K562 (cell line): Measurements from ENCODE around the gene CCR6. TPM values are rescaled to one million over a fixed set of nuclear protein-coding genes. Genes with fewer than 3 reads are reported as not detected.

Experiments
- ATAC-seq: fragments of 200-7000 bp; cut with Tn5 transposase; 3 replicates; pipeline ENCODE4 v1.9.1; 2020; ENCODE audit warnings: moderate library complexity
- BruUV-seq: library from RNA; stranded (reverse); fragments of 400-500 nt; replicated peaks from 2 replicates; lab custom pipeline; 2021; lab: Mats Ljungman, UMichigan
- CTCF ChIA-PET: fragments of 300-600 bp; formaldehyde crosslinking; extraction: SDS; loops from one replicate; lab custom pipeline; 2021; ENCODE audit warnings: low intra/inter-chr PET ratio; lab: Yijun Ruan, JAX
- POLR2A ChIA-PET: fragments of 300-600, 350-650 bp; sonication (Branson Sonifier 250); formaldehyde crosslinking; extraction: SDS; loops from one replicate; lab custom pipeline; 2021; ENCODE audit warnings: antibody characterized with exemption, inconsistent platforms; lab: Yijun Ruan, JAX
- DNase-seq, 4 experiments: peaks; one replicate each; pipeline versions ENCODE4 v3.0.0 to v3.0.0-alpha.2; 2011 to 2018; ENCODE audit warnings: low spot score in 3 of 4, mixed read lengths in 3 of 4; ENCODE audit errors: extremely low read depth in 1 of 4
- FAIRE-seq: peaks from 2 replicates; lab custom pipeline; 2011; peaks lifted over from hg19 to GRCh38; lab: Jason Lieb, UNC
- H2AFZ ChIP-seq: 2 replicates; pipeline ENCODE4 v1.6.0; 2011; ENCODE audit warnings: low read depth, low read length, control low read depth, inconsistent platforms
- H3K27ac ChIP-seq: fragments of 200-600 bp; 3 replicates; pipeline ENCODE4 v1.8.0; 2011; ENCODE audit warnings: low read depth, mild to moderate bottlenecking, control low read depth, inconsistent platforms, low read length, moderate library complexity, mixed read lengths; ENCODE audit errors: extremely low read depth
- H3K27me3 ChIP-seq, 2 experiments: fragments of 300-600 bp in 1 of 2; 2 replicates in 1 of 2; 3 replicates in 1 of 2; pipeline versions ENCODE4 v1.6.0 to v1.8.0; 2011; ENCODE audit warnings: inconsistent platforms in 2 of 2, low read length in 2 of 2, mild to moderate bottlenecking in 1 of 2, mixed read lengths in 1 of 2, moderate library complexity in 1 of 2; ENCODE audit not compliant: control insufficient read depth in 2 of 2, insufficient read depth in 2 of 2
- H3K36me3 ChIP-seq: fragments of 300-600 bp; 3 replicates; pipeline ENCODE4 v1.8.0; 2011; ENCODE audit warnings: mild to moderate bottlenecking, low read length, inconsistent platforms; ENCODE audit not compliant: control insufficient read depth, insufficient read depth
- H3K4me1 ChIP-seq, 2 experiments: fragments of 200-600 bp in 1 of 2; replicated peaks in 1 of 2; 2 replicates in 1 of 2; 3 replicates in 1 of 2; pipeline versions ENCODE4 v1.5.1 to v1.8.0; 2011; ENCODE audit warnings: inconsistent platforms in 2 of 2, low read length in 2 of 2, mild to moderate bottlenecking in 1 of 2, mixed read lengths in 1 of 2, moderate library complexity in 1 of 2; ENCODE audit not compliant: control insufficient read depth in 2 of 2, insufficient read depth in 2 of 2
- H3K4me2 ChIP-seq: 2 replicates; pipeline ENCODE4 v1.6.1; 2011; ENCODE audit warnings: low read length, control low read depth, inconsistent platforms, mixed read lengths; ENCODE audit not compliant: insufficient read depth
- H3K4me3 ChIP-seq: fragments of 200-600 bp; sonication (generic), shearing (Covaris generic); 2 replicates; pipeline ENCODE4 v1.5.1; 2016; ENCODE audit warnings: control low read depth, inconsistent platforms
- H3K79me2 ChIP-seq: fragments of 200-600 bp; 3 replicates; pipeline ENCODE4 v1.8.0; 2011; ENCODE audit warnings: low read length, inconsistent platforms; ENCODE audit not compliant: control insufficient read depth, insufficient read depth
- H3K9ac ChIP-seq, 2 experiments: 2 replicates each; pipeline versions ENCODE4 v1.6.0 to v1.6.1; 2011; ENCODE audit warnings: low read depth in 2 of 2, low read length in 2 of 2, control low read depth in 1 of 2, inconsistent platforms in 1 of 2, mild to moderate bottlenecking in 1 of 2, mixed read lengths in 1 of 2; ENCODE audit not compliant: insufficient read depth in 1 of 2
- H3K9me1 ChIP-seq: one replicate; pipeline ENCODE4 v1.6.0; 2011; ENCODE audit warnings: inconsistent platforms, mild to moderate bottlenecking, low read length, moderate library complexity; ENCODE audit not compliant: control insufficient read depth, insufficient read depth
- H3K9me3 ChIP-seq: replicated peaks from 2 replicates; pipeline ENCODE4 v1.5.1; 2011; ENCODE audit warnings: low read depth, low read length, inconsistent platforms; ENCODE audit not compliant: control insufficient read depth, insufficient read depth
- H4K20me1 ChIP-seq: replicated peaks from 2 replicates; pipeline ENCODE4 v1.6.1; 2011; ENCODE audit warnings: low read length, inconsistent platforms, mixed read lengths; ENCODE audit not compliant: control insufficient read depth, insufficient read depth
- ATF7 ChIP-seq: fragments of 450-650 bp; IDR thresholded peaks from 2 replicates; pipeline ENCODE4 v1.7.1; 2014; ENCODE audit warnings: mild to moderate bottlenecking, moderate library complexity
- PHF21A ChIP-seq: fragments of 450-650 bp; IDR thresholded peaks from 2 replicates; pipeline ENCODE4 v1.6.1; 2017; ENCODE audit warnings: low read depth, borderline replicate concordance
- SMAD4 ChIP-seq: fragments of 250-450 bp; sonication (Bioruptor Pico); conservative IDR thresholded peaks from 2 replicates; pipeline ENCODE4 v1.8.0; 2021; ENCODE audit warnings: inconsistent platforms, mild to moderate bottlenecking, moderate library complexity
- STAT6 ChIP-seq: sonication (generic); formaldehyde crosslinking; IDR thresholded peaks from 2 replicates; pipeline ENCODE4 v1.8.1; 2023; ENCODE audit warnings: mild to moderate bottlenecking, missing genetic modification reagents
- TCF15 ChIP-seq: fragments of 250-450 bp; sonication (Bioruptor Pico); IDR thresholded peaks from 2 replicates; pipeline ENCODE4 v1.8.0; 2022; ENCODE audit warnings: moderate library complexity, mild to moderate bottlenecking, inconsistent platforms
- ZNF124 ChIP-seq: sonication (generic); formaldehyde crosslinking; IDR thresholded peaks from 2 replicates; pipeline ENCODE4 v1.8.1; 2022; ENCODE audit warnings: missing genetic modification reagents
- WGBS: fragments of 100-300 bp; shearing (Covaris generic); methylation state at CpG from one replicate; pipeline ENCODE4 v1.1.6; 2016; ENCODE audit warnings: low coverage, mixed read lengths; ENCODE audit not compliant: insufficient coverage; ENCODE audit errors: missing lambda C conversion rate; 5-methylcytosine and 5-hydroxymethylcytosine counted together
- in situ Hi-C: fragments of 300-500 bp; cut with MboI; formaldehyde crosslinking; loops from 4 replicates; pipeline ENCODE4 v1.15.0; 2018; ENCODE audit warnings: inconsistent platforms, mixed read lengths
- intact Hi-C: fragments of 100-400 bp; cut with micrococcal nuclease; formaldehyde crosslinking; loops from 2 replicates; pipeline ENCODE4 v1.14.2; 2022
- polyA plus RNA-seq, 8 experiments: library from polyadenylated mRNA; depleted of rRNA in 4 of 8; stranded (reverse) in 5 of 8; unstranded in 3 of 8; fragments of >200 nt; fragmentation: Nextera tagmentation in 2 of 8; fragmentation: Illumina TruSeq in 1 of 8; extraction: Ambion mirVana in 2 of 8; extraction: Trizol in 1 of 8; gene quantifications; 2 replicates each; pipeline versions ENCODE4 v1.2.1 to v1.2.3, GENCODE V29; 2011 to 2014; ENCODE audit warnings: inconsistent platforms in 1 of 8, missing spikeins in 1 of 8
- total RNA-seq, 7 experiments: library from RNA; depleted of rRNA in 6 of 7; stranded (reverse); fragments of >200 nt in 6 of 7; fragmentation: Illumina TruSeq in 2 of 7; extraction: Trizol in 2 of 7; gene quantifications; 2 replicates each; pipeline versions ENCODE4 v1.2.1 to v1.2.3, GENCODE V29; 2011 to 2021; ENCODE audit warnings: low replicate concordance in 1 of 7

Gene CCR6
- total and polyA plus RNA-seq, 9 of the 15 experiments (the other 6 are each of a cell fraction or from before 2014, with no cell fraction given): not detected

DNA sequence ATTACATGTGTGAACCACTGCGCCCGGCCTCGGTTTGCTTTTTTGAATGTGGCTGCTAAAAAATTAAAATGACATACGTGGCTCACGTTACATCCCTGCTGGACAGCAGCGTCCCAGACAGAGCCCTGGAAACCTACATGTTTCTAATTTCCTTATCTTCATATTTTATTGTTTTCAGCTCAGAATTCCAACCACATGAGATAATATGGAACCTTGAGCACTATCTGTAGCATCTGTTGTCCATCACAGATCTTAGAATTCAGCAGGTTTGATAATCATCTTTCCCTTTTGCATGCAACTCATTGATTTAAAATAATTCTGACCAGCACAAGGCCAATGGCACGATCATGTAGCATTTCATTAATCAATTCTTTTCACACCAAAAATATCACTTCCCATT is 25.9 kb upstream of the CCR6 start (continued):
- no peak for TF ChIP-seq ATF7
- no peak for TF ChIP-seq ZNF124 (CRISPR knock-in tag)
- TF ChIP-seq STAT6: no peak
- TF ChIP-seq SMAD4 (CRISPR knock-in tag): no peak
- no peak for TF ChIP-seq TCF15 (CRISPR knock-in tag)

GRCh38 chr6:167097770-167098169 is 25.1 kb upstream of the CCR6 start:
- H3K9ac ChIP-seq: no peak overlapping the region
- no peak for TF ChIP-seq PHF21A
- TF ChIP-seq, all 486 proteins: peak for 0
- 3% methylated on average over 23 of the region's 23 CpGs for WGBS
- Histone ChIP-seq H3K27ac (no peak overlapping the region), H3K4me3 (no peak overlapping the region), H3K4me2 (no peak overlapping the region), H3K9me3 (no peaks in the 10 kb centered on the region), H3K9me1 (no peaks in the 10 kb centered on the region), H3K27me3 (peaks cover 46 to 64% of the 10 kb centered on the region in 2 experiments), H2AFZ (no peak overlapping the region), H4K20me1 (no peaks in the 10 kb centered on the region), H3K79me2 (no peaks in the 10 kb centered on the region), H3K4me1 (peaks cover 6 to 9% of the 10 kb centered on the region in 2 experiments; a peak in 3 of 5 replicates), H3K36me3 (no peaks in the 10 kb centered on the region)
- DNase-seq (no peak), FAIRE-seq (no peak), ATAC-seq (no peak)
- intact Hi-C loops: no loop called here
- POLR2A ChIA-PET: interaction anchor here (0.6 kb wide), 1 partner anchor 61 kb away, joined by 3 read pairs; no protein-coding TSS in a partner anchor
- in situ Hi-C loops: no loop called here
- BruUV-seq: no TSS peak
- CTCF ChIA-PET: no interaction called here
